Tibial nerve (tissue), 4 donors: ENCODE measurements around the gene C14orf93.

Experiments used
- EP300 ChIP-seq, 2 donors: sonication (generic); formaldehyde crosslinking; IDR thresholded peaks; one replicate each; pipeline ENCODE4 v1.6.1; 2017; ENCODE audit warnings: antibody characterized with exemption in 2 of 2, mild to moderate bottlenecking in 1 of 2
- POLR2A ChIP-seq, 2 donors: fragments of 450-650 bp; IDR thresholded peaks; one replicate each; pipeline ENCODE4 v1.6.1; 2017; ENCODE audit warnings: antibody characterized with exemption in 2 of 2, mild to moderate bottlenecking in 2 of 2, moderate library complexity in 2 of 2
- TF ChIP-seq, protein P1 (sequence below), 5 experiments: fragments of 200-600 bp in 3 of 5; fragments of 450-650 bp in 2 of 5; sonication (generic) in 3 of 5; IDR thresholded peaks; one replicate each; pipeline ENCODE4 v1.5.1; 2016 to 2019; ENCODE audit warnings: antibody characterized with exemption in 5 of 5, mild to moderate bottlenecking in 3 of 5, moderate library complexity in 2 of 5

DNA sequence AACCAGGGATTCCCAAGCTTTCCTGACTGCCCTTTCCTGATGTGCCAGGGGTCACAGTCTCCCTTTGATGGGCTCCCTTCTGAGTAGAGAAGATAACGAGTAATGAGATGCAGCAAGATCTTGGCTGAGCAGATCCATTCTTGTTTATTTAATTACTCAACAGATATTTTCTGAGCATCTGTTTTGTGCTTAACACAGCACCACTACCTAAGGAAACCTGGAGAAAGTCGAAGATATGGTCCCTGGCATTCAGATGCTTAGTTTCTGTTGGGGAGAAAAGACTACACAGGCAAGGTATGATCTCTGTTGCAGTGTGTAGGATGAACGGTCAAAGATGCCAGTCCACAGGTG lies 31.5 kb downstream of the C14orf93 start:
- TF ChIP-seq EP300 (IDR thresholded peaks at IDR 0.05) (no peak), POLR2A (IDR thresholded peaks at IDR 0.05) (no peak)
- TF ChIP-seq, protein P1, sequence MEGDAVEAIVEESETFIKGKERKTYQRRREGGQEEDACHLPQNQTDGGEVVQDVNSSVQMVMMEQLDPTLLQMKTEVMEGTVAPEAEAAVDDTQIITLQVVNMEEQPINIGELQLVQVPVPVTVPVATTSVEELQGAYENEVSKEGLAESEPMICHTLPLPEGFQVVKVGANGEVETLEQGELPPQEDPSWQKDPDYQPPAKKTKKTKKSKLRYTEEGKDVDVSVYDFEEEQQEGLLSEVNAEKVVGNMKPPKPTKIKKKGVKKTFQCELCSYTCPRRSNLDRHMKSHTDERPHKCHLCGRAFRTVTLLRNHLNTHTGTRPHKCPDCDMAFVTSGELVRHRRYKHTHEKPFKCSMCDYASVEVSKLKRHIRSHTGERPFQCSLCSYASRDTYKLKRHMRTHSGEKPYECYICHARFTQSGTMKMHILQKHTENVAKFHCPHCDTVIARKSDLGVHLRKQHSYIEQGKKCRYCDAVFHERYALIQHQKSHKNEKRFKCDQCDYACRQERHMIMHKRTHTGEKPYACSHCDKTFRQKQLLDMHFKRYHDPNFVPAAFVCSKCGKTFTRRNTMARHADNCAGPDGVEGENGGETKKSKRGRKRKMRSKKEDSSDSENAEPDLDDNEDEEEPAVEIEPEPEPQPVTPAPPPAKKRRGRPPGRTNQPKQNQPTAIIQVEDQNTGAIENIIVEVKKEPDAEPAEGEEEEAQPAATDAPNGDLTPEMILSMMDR (IDR thresholded peaks at IDR 0.05) = no peak
